Upper lobe of left lung (tissue), 6 donors: ENCODE data around the gene NPHP1. TPM values are rescaled to one million over a fixed set of nuclear protein-coding genes. Genes with fewer than 3 reads are reported as not detected.
"Not testable (repeated sequence)": the region's sequence is repeated elsewhere in the genome, so short reads cannot be mapped to it uniquely, and the experiment has no call there.

ENCODE experiments used
- ATAC-seq, 2 donors: fragments of 200-7000 bp; cut with Tn5 transposase; one replicate each; pipeline ENCODE4 v1.9.1; 2022; ENCODE audit warnings: mild to moderate bottlenecking in 2 of 2, moderate library complexity in 2 of 2; ENCODE audit not compliant: low FRiP score in 2 of 2
- DNase-seq, 2 donors: peaks; one replicate each; pipeline ENCODE4 v3.0.0-alpha.2; 2019 to 2020
- H3K27ac ChIP-seq, 4 donors: fragments of 200-600 bp; sonication (generic); one replicate each; pipeline ENCODE4 v1.5.1; 2016 to 2019
- H3K27me3 ChIP-seq, 4 donors: fragments of 200-600 bp; sonication (generic); one replicate each; pipeline ENCODE4 v1.5.1; 2017 to 2019
- H3K36me3 ChIP-seq, 4 donors: fragments of 200-600 bp; sonication (generic); one replicate each; pipeline ENCODE4 v1.5.1; 2016 to 2019
- H3K4me1 ChIP-seq, 4 donors: fragments of 200-600 bp; sonication (generic); one replicate each; pipeline ENCODE4 v1.5.1; 2018 to 2019
- H3K4me3 ChIP-seq, 4 donors: fragments of 200-600 bp; sonication (generic); one replicate each; pipeline ENCODE4 v1.5.1; 2017 to 2019; ENCODE audit warnings: mild to moderate bottlenecking in 2 of 4, moderate library complexity in 1 of 4
- H3K9me3 ChIP-seq, 4 donors: fragments of 200-600 bp; sonication (generic); one replicate each; pipeline ENCODE4 v1.5.1; 2018 to 2019
- CTCF ChIP-seq, 6 experiments: fragments of 450-650 bp in 4 of 6; fragments of 200-600 bp in 2 of 6; sonication (generic) in 2 of 6; IDR thresholded peaks; one replicate each; pipeline ENCODE4 v1.5.1; 2016 to 2019; ENCODE audit warnings: antibody characterized with exemption in 6 of 6
- EP300 ChIP-seq, 4 donors: sonication (generic); formaldehyde crosslinking; IDR thresholded peaks; one replicate each; pipeline ENCODE4 v1.5.1; 2017; ENCODE audit warnings: antibody characterized with exemption in 4 of 4, control low read depth in 2 of 4
- POLR2A ChIP-seq, 4 donors: fragments of 450-650 bp; IDR thresholded peaks; one replicate each; pipeline ENCODE4 v1.5.1; 2016 to 2017; ENCODE audit warnings: antibody characterized with exemption in 4 of 4, mild to moderate bottlenecking in 2 of 4
- POLR2AphosphoS5 ChIP-seq, 2 donors: sonication (generic); formaldehyde crosslinking; IDR thresholded peaks; one replicate each; pipeline ENCODE4 v1.5.1; 2017; ENCODE audit warnings: antibody characterized with exemption in 2 of 2
- WGBS, 2 donors: methylation state at CpG; one replicate each; pipeline ENCODE4 v1.1.5; 2017 to 2018; 5-methylcytosine and 5-hydroxymethylcytosine counted together
- total RNA-seq, 6 donors: library from RNA; depleted of rRNA in 4 of 6; stranded (reverse); fragments of >200 nt in 4 of 6; gene quantifications; one replicate each; pipeline versions ENCODE4 v1.1.0 to v1.2.1, GENCODE V29; 2016 to 2021
- donor health status: DM: no; HTN: no; CAD: no; lungs with moderate emphysema.
- donor health status: DM: no; HTN: yes; CAD: no; lungs with severe emphysema.

The NPHP1 gene
- total RNA-seq: 10 to 100 TPM in 1 of 6 donors, 1 to 10 TPM in 5; 3.2 to 18.4 (median 5.4) TPM

GRCh38 chr2:110204408-110205385 lies at the start of gene NPHP1:
TSS of gene NPHP1 (minus strand) at chr2:110205013. CDS start at chr2:110204968, 45 bp downstream.
- Histone ChIP-seq H3K4me1 (peaks cover 0 to 16% (median 8%) of the 10 kb centered on the region in 4 donors), H3K9me3 (no peaks in the 10 kb centered on the region), H3K36me3 (peaks cover 0 to 5% (median 0%) of the 10 kb centered on the region in 4 donors), H3K27me3 (no peaks in the 10 kb centered on the region), H3K27ac (peak within 1 kb of the TSS; percentile 29 to 69 (median 50)), H3K4me3 (peak within 1 kb of the TSS; percentile 80 to 89 (median 84))
- DNase-seq: peak; percentile 83 to 98
- TF ChIP-seq POLR2AphosphoS5 (IDR thresholded peaks at IDR 0.05) (peak; percentile 52 to 88), POLR2A (IDR thresholded peaks at IDR 0.05) (peak in 3 of 4 donors; percentile 33 to 56 (median 37)), EP300 (IDR thresholded peaks at IDR 0.05) (no peak), CTCF (IDR thresholded peaks at IDR 0.05) (peak in 1 of 6 experiments; percentile 18)
- peak; percentile 94 to 98 for ATAC-seq
- WGBS, 2 donors: 2% methylated on average over 33 to 38 of the region's 43 CpGs

- H3K36me3 ChIP-seq, H3K27me3 ChIP-seq, H3K27ac ChIP-seq, H3K4me3 ChIP-seq, DNase-seq, H3K4me1 ChIP-seq, H3K9me3 ChIP-seq: not testable (repeated sequence)
- 67 to 73% methylated on average over 3 to 6 of the region's 7 CpGs for WGBS, 2 donors
- ATAC-seq: peak in 1 of 2 donors; percentile 41
Measured at GRCh38 chr2:110248081-110248795, 43.4 kb upstream of the NPHP1 start.

DNA sequence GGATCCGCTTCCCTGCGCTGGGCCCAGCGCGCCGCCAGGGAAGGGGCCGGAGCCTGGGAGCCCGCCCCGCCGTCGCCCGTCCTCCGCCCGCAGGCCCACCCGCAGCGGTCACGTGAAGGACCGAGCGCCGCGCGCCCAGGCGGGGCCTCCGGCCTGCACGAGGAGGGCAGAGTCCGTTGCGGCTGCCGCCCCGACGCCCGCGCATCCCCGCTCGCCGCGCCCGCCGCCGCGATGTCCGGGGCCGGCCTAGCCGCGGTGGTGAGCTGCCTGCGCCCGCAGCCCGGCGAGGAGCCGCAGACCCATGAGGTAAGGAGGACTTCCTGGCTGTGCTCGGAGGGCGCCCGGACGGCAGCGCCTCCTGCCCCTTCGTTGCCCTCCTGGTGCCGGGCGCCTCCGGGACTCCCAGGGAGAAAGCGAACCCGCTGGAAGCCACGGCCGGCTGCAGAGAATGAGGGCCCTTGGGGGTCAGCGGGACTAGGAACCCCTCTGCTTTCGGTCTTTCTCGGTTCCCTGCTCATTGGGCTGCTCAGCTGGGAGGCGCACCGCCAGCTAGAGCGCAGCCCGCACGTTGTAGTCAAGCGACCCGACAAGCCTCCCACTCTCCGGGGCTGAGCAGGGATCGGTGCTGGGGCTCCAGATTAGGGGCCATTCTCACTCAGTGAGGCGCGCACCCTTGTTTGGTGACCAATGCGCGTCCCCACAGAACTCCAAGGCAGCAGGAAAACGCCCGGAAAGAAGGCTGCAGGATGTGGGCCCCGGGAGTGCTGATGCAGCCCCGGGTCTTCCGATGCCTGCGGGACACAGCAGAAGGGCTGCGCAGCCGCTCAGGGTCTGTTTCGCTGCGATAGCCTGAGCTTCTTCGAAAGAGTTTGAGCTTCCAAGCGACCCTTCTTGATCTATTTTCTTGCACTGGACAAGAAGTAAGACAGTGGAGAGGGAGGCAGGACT lies 40.9 kb upstream of the NPHP1 start:
- DNase-seq, H3K4me1 ChIP-seq, H3K4me3 ChIP-seq, H3K27ac ChIP-seq, H3K9me3 ChIP-seq, H3K27me3 ChIP-seq, H3K36me3 ChIP-seq: not testable (repeated sequence)
- WGBS, 2 donors: no CpG with 5 or more reads among the region's 89 CpGs
- ATAC-seq: peak; percentile 40 to 87

DNA sequence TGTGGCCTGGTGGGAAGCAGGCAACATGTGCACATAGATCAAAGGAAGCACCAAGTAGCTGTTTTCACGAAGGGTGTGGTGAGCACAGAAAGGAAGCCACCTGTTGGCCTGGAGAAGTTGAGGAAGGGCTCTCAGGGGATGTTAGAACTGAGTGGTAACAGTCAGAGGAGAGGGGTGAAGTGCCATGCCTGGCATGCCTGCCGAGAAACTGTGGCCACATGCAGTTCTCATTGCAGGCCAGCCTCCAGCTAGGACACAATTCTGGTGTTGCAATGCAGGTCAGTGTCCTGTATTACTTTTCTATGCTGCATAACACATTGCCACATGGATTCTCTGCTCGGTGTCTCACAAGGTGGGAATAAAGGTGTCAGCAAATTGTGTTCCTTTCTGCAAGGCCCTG lies 38.5 kb upstream of the NPHP1 start:
- not testable (repeated sequence) for H3K27ac ChIP-seq, H3K36me3 ChIP-seq, H3K9me3 ChIP-seq, DNase-seq, ATAC-seq, H3K4me1 ChIP-seq, H3K4me3 ChIP-seq, H3K27me3 ChIP-seq
- WGBS, 2 donors: 100% methylated on average over 1 of the region's 3 CpGs

DNA sequence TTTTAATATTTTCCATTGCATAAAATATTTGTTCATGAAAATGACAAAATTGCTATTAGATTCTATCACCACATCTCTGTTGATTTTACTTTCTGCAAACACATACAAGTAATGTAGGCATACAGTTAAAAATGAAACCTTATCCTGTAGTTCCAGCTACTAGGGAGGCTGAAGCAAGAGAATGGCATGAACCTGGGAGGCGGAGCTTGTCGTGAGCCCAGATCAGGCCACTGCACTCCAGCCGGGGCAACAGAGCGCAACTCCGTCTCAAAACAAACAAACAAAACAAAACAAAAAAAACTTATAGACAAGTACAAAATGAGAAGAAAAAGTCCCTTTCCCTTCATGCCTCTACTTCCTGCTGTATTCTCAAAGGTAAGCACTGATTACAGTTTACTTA lies 29.7 kb upstream of the NPHP1 start:
- DNase-seq, ATAC-seq: not testable (repeated sequence)
- WGBS, 2 donors: 64% methylated on average over 5 of the region's 5 CpGs; no CpG with 5 or more reads in 1 of the 2 donors

GRCh38 chr2:110229886-110230285 lies 25.1 kb upstream of the NPHP1 start:
- WGBS, 2 donors: no CpG with 5 or more reads among the region's 1 CpG
- H3K27ac ChIP-seq, H3K27me3 ChIP-seq, H3K9me3 ChIP-seq, H3K4me1 ChIP-seq, H3K4me3 ChIP-seq, ATAC-seq, DNase-seq, H3K36me3 ChIP-seq: not testable (repeated sequence)

More for the DNA sequence above, 29.7 kb upstream of the NPHP1 start:
- not testable (repeated sequence) for H3K9me3 ChIP-seq, H3K36me3 ChIP-seq, H3K4me3 ChIP-seq, H3K4me1 ChIP-seq, H3K27me3 ChIP-seq, H3K27ac ChIP-seq

GRCh38 chr2:110222626-110223025 lies 17.8 kb upstream of the NPHP1 start:
- 89 to 90% methylated on average over 1 of the region's 1 CpG for WGBS, 2 donors
- not testable (repeated sequence) for H3K4me1 ChIP-seq, H3K9me3 ChIP-seq, H3K36me3 ChIP-seq, DNase-seq, H3K27ac ChIP-seq, H3K27me3 ChIP-seq, ATAC-seq, H3K4me3 ChIP-seq
